ENCODE results near the gene ASCL3. TPM values are rescaled to one million over a fixed set of nuclear protein-coding genes. Genes with fewer than 3 reads are reported as not detected.

The ASCL3 gene
- polyA plus RNA-seq, 1 donor from 2014 or later: not detected

DNA sequence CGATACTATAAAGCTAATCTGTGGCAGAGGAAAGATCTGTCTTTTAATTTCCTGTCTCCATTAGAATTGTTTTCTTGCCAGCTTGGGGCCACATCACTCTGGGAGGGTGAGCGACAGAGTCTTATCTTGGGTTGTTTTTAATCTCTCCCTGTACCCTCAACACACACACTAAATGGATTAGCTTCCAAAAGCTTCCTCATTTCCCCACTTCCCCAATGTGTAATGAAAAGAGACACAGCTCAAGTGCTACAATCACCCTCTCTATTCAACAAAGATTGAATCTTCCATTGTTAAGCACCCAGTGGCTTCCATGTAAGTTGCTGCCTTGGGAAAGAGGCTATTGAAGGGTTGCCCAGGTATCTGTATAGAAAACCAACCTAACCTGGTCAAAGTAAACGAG, 6.1 kb upstream of the ASCL3 start (continued):
- TF ChIP-seq, protein P1, sequence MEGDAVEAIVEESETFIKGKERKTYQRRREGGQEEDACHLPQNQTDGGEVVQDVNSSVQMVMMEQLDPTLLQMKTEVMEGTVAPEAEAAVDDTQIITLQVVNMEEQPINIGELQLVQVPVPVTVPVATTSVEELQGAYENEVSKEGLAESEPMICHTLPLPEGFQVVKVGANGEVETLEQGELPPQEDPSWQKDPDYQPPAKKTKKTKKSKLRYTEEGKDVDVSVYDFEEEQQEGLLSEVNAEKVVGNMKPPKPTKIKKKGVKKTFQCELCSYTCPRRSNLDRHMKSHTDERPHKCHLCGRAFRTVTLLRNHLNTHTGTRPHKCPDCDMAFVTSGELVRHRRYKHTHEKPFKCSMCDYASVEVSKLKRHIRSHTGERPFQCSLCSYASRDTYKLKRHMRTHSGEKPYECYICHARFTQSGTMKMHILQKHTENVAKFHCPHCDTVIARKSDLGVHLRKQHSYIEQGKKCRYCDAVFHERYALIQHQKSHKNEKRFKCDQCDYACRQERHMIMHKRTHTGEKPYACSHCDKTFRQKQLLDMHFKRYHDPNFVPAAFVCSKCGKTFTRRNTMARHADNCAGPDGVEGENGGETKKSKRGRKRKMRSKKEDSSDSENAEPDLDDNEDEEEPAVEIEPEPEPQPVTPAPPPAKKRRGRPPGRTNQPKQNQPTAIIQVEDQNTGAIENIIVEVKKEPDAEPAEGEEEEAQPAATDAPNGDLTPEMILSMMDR (IDR thresholded peaks at IDR 0.05; ENCODE audit: poor library complexity, severe bottlenecking): no peak
- TF ChIP-seq POLR2AphosphoS5 (IDR thresholded peaks at IDR 0.05): no peak

DNA sequence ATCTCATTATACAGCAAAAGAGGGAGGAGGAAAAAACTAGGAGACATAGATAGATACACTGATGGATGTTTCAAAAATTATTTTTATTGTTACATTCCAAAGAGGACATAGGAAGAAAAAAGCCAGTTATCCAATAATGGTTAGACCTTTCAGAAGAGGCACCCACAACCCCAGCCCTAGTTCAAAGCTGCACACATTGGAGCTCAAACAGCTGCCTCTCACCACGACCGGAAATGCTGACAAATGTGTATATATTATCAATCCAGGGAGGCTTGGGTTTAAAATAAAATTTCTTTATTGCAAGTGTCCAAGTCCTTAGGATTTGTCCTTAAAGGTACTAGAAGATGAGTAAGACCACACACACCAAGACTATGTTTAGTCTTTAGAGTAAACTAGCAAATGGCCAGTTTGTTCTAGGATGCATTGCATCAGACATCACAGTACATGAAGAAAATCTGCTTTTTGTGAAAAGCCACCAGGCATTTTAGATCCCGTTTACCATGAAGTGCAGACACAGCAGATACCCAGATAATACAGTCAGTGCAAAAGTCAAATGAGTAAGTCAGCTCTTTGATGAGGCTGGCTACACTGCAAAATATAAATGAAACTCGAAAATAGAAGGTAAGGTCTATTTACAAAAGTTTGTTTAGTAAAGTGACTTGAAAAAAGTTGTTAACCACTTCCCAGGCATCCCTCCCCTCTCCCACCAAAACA, 4.6 kb upstream of the ASCL3 start:
- Histone ChIP-seq H3K4me3 (ENCODE audit: low read length) (no peak overlapping the region), H3K27me3 (ENCODE audit: insufficient read depth, low read depth, low read length) (no peaks in the 10 kb centered on the region), H3K27ac (ENCODE audit: low read length) (no peak overlapping the region), H3K36me3 (ENCODE audit: insufficient read depth, low read length) (no peaks in the 10 kb centered on the region), H3K9me2 (ENCODE audit: insufficient read depth, low read length) (no peaks in the 10 kb centered on the region), H3K79me2 (replicated peaks; ENCODE audit: insufficient read depth, low read length) (no peaks in the 10 kb centered on the region), H3K9me3 (ENCODE audit: low read length) (no peaks in the 10 kb centered on the region), H3K9ac (ENCODE audit: low read length) (no peak overlapping the region), H2AFZ (ENCODE audit: low read depth, low read length) (no peak overlapping the region), H3K4me2 (ENCODE audit: low read length) (no peak overlapping the region), H4K20me1 (ENCODE audit: insufficient read depth) (no peaks in the 10 kb centered on the region), H3F3A (ENCODE audit: insufficient read depth, low read length, poor library complexity, severe bottlenecking) (no peaks in the 10 kb centered on the region)
- TF ChIP-seq TAF1 (IDR thresholded peaks at IDR 0.05; ENCODE audit: low read depth) (no peak), EZH2 (IDR thresholded peaks at IDR 0.05; ENCODE audit: borderline replicate concordance, insufficient read depth, low read length, poor library complexity, severe bottlenecking) (no peak), POLR2AphosphoS5 (IDR thresholded peaks at IDR 0.05) (no peak), REST (IDR thresholded peaks at IDR 0.05; ENCODE audit: borderline replicate concordance) (no peak), EP300 (conservative IDR thresholded peaks at IDR 0.05; ENCODE audit: poor library complexity, severe bottlenecking) (no peak), RAD21 (conservative IDR thresholded peaks at IDR 0.05) (no peak), SMC3 (conservative IDR thresholded peaks at IDR 0.05; ENCODE audit: poor library complexity) (no peak), MXI1 (conservative IDR thresholded peaks at IDR 0.05; ENCODE audit: poor library complexity, severe bottlenecking) (no peak)
- TF ChIP-seq, protein P1 (IDR thresholded peaks at IDR 0.05; ENCODE audit: poor library complexity, severe bottlenecking): no peak
